Daoy (cell line): ENCODE measurements around the gene SYCP1. TPM values are rescaled to one million over a fixed set of nuclear protein-coding genes. Genes with fewer than 3 reads are reported as not detected.

Source experiments
- total RNA-seq: library from RNA; depleted of rRNA; stranded (reverse); fragments of >200 nt; shearing (Covaris generic); gene quantifications from 2 replicates; pipeline ENCODE4 v1.2.3, GENCODE V29; 2014; rRNA removed

The SYCP1 gene
- total RNA-seq, 1 experiment from 2014 or later, result not detected

Other genes starting within 250 kb of the SYCP1 start
- 2.0 and 3.2 TPM in 2 replicates for gene DENND2C, start 184.8 kb upstream of the SYCP1 start, total RNA-seq
- not detected in 2 replicates for gene AMPD1, start 159.3 kb upstream of the SYCP1 start, total RNA-seq
- 164 and 172 TPM in 2 replicates for gene NRAS, start 138.1 kb upstream of the SYCP1 start, total RNA-seq
- gene CSDE1, start 96.9 kb upstream of the SYCP1 start, total RNA-seq, result 1,171 and 1,260 TPM in 2 replicates
- gene SIKE1, start 74.2 kb upstream of the SYCP1 start, total RNA-seq, result 107 and 116 TPM in 2 replicates
- not detected in 2 replicates for gene TSHB, start 175.0 kb downstream of the SYCP1 start, total RNA-seq
- gene TSPAN2, start 234.6 kb downstream of the SYCP1 start, total RNA-seq, result 11.7 and 14.9 TPM in 2 replicates